HepG2 (cell line): ENCODE measurements around the gene CTNNBL1. TPM values are rescaled to one million over a fixed set of nuclear protein-coding genes. Genes with fewer than 3 reads are reported as not detected.

Experiments
- GLI4 ChIP-seq: sonication (generic); formaldehyde crosslinking; IDR thresholded peaks from 2 replicates; pipeline ENCODE4 v1.5.1; 2020; ENCODE audit warnings: missing genetic modification reagents, mild to moderate bottlenecking, moderate library complexity, borderline replicate concordance
- IKZF4 ChIP-seq: sonication (generic); formaldehyde crosslinking; IDR thresholded peaks from 2 replicates; pipeline ENCODE4 v1.5.1; 2020; ENCODE audit warnings: borderline replicate concordance, mild to moderate bottlenecking, low read depth, missing genetic modification reagents; ENCODE audit errors: not compliant biosample characterization
- IRX3 ChIP-seq: sonication (generic); formaldehyde crosslinking; IDR thresholded peaks from 2 replicates; pipeline ENCODE4 v1.8.1; 2023; ENCODE audit warnings: mild to moderate bottlenecking, low read depth, missing genetic modification reagents, borderline replicate concordance
- PTBP1 ChIP-seq: fragments of 200-400 bp; formaldehyde crosslinking; IDR thresholded peaks from 2 replicates; pipeline ENCODE4 v1.6.1; 2018; ENCODE audit warnings: low read length, low read depth; ENCODE audit not compliant: poor library complexity, severe bottlenecking
- REPIN1 ChIP-seq: sonication (generic); formaldehyde crosslinking; IDR thresholded peaks from 2 replicates; pipeline ENCODE4 v1.8.0; 2022; ENCODE audit warnings: missing genetic modification reagents, low read depth, mild to moderate bottlenecking, borderline replicate concordance
- SNAI1 ChIP-seq: sonication (generic); formaldehyde crosslinking; IDR thresholded peaks from 2 replicates; pipeline ENCODE4 v1.5.0; 2020; ENCODE audit warnings: mild to moderate bottlenecking, missing genetic modification reagents, borderline replicate concordance
- ZNF549 ChIP-seq: sonication (generic); formaldehyde crosslinking; IDR thresholded peaks from 2 replicates; pipeline ENCODE4 v1.5.0; 2020; ENCODE audit warnings: missing genetic modification reagents
- ZNF670 ChIP-seq: sonication (generic); formaldehyde crosslinking; IDR thresholded peaks from 2 replicates; pipeline ENCODE4 v1.8.0; 2022; ENCODE audit warnings: mild to moderate bottlenecking, missing genetic modification reagents, borderline replicate concordance
- ZNF768 ChIP-seq: sonication (generic); formaldehyde crosslinking; IDR thresholded peaks from 2 replicates; pipeline ENCODE4 v1.4.0; 2020; ENCODE audit warnings: missing genetic modification reagents
- polyA plus RNA-seq, 8 experiments: library from polyadenylated mRNA; depleted of rRNA in 3 of 8; stranded (reverse) in 7 of 8; unstranded in 1 of 8; fragments of >200 nt; fragmentation: Illumina TruSeq in 4 of 8; extraction: Trizol in 4 of 8; gene quantifications; 2 replicates each; pipeline versions ENCODE4 v1.2.1 to v1.2.3, GENCODE V29; 2011 to 2016; ENCODE audit warnings: low read depth in 4 of 8, missing spikeins in 1 of 8, mixed read lengths in 1 of 8; ENCODE audit not compliant: insufficient read depth in 1 of 8
- total RNA-seq, 5 experiments: library from RNA; depleted of rRNA; stranded (reverse); fragments of >200 nt; fragmentation: Illumina TruSeq; extraction: Trizol; gene quantifications; 2 replicates each; pipeline ENCODE4 v1.2.3, GENCODE V29; 2016; ENCODE audit warnings: low read depth in 1 of 5
- TF ChIP-seq, protein P1 (sequence below): sonication (generic); formaldehyde crosslinking; IDR thresholded peaks from 2 replicates; pipeline ENCODE4 v1.4.0; 2020; ENCODE audit warnings: missing genetic modification reagents, borderline replicate concordance
- TF ChIP-seq, protein P2 (sequence below): sonication (generic); formaldehyde crosslinking; IDR thresholded peaks from 2 replicates; pipeline ENCODE4 v1.5.1; 2020; ENCODE audit warnings: mild to moderate bottlenecking, missing genetic modification reagents
- TF ChIP-seq, protein P3 (sequence below): sonication (generic); formaldehyde crosslinking; IDR thresholded peaks from 2 replicates; pipeline ENCODE4 v1.4.0; 2020; ENCODE audit warnings: missing genetic modification reagents, mild to moderate bottlenecking, borderline replicate concordance
- TF ChIP-seq, protein P4 (sequence below): sonication (generic); formaldehyde crosslinking; IDR thresholded peaks from 2 replicates; pipeline ENCODE4 v1.8.0; 2022; ENCODE audit warnings: mild to moderate bottlenecking, missing genetic modification reagents; ENCODE audit not compliant: insufficient replicate concordance
- TF ChIP-seq, protein P5 (sequence below): sonication (generic); formaldehyde crosslinking; IDR thresholded peaks from 2 replicates; pipeline ENCODE4 v1.5.0; 2020; ENCODE audit warnings: missing genetic modification reagents, mild to moderate bottlenecking, borderline replicate concordance

CTNNBL1 gene
- total and polyA plus RNA-seq, 2 of the 13 experiments (the other 11 are each of a cell fraction or from before 2014, with no cell fraction given), result 49.3 to 94.6 TPM

DNA sequence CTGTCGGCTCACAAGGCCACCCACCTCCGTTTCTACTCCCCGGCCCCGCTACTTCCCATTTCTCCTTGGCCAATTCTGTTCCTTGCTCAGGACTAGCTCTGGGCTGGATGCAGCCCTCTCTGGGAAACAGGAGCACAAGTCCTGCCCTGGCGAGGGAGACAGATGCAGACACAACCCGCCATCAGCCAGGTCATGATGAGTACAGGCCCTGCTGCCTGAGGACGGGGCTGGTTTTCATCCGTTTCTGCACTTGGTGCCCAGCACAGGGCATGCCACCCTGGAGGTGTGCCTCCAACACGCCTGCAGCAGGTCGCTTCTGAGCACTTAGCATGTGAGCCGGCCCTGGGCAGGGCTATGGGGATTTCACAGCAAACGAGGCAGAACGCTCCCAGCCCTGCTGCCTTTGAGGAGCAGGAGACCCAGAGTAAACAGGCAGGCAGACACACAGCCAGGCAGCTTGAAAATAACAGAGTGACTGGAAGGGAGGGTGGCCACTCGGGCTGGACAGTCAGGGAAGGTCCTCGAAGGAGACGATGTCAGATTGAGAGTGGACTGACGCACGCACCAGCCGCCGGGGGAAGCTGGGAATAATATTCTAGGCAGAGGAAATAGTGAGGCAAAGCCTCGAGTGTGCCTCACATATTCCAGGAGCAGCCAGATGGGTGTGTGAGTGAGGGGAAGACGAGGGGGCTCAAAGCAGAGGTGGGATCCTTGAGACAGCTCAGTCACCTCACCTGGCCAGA lies 187.9 kb downstream of the CTNNBL1 start (continued):
- TF ChIP-seq, protein P1, sequence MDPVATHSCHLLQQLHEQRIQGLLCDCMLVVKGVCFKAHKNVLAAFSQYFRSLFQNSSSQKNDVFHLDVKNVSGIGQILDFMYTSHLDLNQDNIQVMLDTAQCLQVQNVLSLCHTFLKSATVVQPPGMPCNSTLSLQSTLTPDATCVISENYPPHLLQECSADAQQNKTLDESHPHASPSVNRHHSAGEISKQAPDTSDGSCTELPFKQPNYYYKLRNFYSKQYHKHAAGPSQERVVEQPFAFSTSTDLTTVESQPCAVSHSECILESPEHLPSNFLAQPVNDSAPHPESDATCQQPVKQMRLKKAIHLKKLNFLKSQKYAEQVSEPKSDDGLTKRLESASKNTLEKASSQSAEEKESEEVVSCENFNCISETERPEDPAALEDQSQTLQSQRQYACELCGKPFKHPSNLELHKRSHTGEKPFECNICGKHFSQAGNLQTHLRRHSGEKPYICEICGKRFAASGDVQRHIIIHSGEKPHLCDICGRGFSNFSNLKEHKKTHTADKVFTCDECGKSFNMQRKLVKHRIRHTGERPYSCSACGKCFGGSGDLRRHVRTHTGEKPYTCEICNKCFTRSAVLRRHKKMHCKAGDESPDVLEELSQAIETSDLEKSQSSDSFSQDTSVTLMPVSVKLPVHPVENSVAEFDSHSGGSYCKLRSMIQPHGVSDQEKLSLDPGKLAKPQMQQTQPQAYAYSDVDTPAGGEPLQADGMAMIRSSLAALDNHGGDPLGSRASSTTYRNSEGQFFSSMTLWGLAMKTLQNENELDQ, result peak; percentile 30; the same call in 1 of the 2 replicates
- TF ChIP-seq IKZF4 (no peak), ZNF549 (CRISPR knock-in tag) (no peak), REPIN1 (CRISPR knock-in tag) (no peak), GLI4 (0 out of 2 replicates have a peak, but pooled peaks have one; percentile 5), SNAI1 (CRISPR knock-in tag) (no peak), ZNF768 (CRISPR knock-in tag) (peak; percentile 61; the same call in 1 of the 2 replicates), IRX3 (CRISPR knock-in tag) (no peak), ZNF670 (CRISPR knock-in tag) (no peak), PTBP1 (no peak)
- TF ChIP-seq, protein P2, sequence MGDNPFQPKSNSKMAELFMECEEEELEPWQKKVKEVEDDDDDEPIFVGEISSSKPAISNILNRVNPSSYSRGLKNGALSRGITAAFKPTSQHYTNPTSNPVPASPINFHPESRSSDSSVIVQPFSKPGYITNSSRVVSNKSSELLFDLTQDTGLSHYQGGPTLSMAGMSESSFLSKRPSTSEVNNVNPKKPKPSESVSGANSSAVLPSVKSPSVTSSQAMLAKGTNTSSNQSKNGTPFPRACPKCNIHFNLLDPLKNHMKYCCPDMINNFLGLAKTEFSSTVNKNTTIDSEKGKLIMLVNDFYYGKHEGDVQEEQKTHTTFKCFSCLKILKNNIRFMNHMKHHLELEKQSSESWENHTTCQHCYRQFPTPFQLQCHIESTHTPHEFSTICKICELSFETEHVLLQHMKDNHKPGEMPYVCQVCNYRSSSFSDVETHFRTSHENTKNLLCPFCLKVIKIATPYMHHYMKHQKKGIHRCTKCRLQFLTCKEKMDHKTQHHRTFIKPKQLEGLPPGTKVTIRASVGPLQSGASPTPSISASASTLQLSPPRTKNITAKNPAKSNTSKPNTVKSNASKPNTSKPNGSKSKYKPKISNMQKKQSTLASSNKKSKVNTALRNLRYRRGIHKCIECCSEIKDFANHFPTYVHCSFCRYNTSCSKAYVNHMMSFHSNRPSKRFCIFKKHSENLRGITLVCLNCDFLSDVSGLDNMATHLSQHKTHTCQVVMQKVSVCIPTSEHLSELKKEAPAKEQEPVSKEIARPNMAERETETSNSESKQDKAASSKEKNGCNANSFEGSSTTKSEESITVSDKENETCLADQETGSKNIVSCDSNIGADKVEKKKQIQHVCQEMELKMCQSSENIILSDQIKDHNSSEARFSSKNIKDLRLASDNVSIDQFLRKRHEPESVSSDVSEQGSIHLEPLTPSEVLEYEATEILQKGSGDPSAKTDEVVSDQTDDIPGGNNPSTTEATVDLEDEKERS (CRISPR knock-in tag), result no peak
- TF ChIP-seq, protein P3, sequence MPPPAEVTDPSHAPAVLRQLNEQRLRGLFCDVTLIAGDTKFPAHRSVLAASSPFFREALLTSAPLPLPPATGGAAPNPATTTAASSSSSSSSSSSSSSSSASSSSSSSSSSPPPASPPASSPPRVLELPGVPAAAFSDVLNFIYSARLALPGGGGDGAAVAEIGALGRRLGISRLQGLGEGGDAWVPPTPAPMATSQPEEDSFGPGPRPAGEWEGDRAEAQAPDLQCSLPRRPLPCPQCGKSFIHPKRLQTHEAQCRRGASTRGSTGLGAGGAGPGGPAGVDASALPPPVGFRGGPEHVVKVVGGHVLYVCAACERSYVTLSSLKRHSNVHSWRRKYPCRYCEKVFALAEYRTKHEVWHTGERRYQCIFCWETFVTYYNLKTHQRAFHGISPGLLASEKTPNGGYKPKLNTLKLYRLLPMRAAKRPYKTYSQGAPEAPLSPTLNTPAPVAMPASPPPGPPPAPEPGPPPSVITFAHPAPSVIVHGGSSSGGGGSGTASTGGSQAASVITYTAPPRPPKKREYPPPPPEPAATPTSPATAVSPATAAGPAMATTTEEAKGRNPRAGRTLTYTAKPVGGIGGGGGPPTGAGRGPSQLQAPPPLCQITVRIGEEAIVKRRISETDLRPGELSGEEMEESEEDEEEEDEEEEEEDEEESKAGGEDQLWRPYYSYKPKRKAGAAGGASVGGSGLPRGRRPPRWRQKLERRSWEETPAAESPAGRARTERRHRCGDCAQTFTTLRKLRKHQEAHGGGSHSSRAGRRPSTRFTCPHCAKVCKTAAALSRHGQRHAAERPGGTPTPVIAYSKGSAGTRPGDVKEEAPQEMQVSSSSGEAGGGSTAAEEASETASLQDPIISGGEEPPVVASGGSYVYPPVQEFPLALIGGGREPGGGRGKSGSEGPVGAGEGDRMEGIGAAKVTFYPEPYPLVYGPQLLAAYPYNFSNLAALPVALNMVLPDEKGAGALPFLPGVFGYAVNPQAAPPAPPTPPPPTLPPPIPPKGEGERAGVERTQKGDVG, result no peak
- TF ChIP-seq, protein P4, sequence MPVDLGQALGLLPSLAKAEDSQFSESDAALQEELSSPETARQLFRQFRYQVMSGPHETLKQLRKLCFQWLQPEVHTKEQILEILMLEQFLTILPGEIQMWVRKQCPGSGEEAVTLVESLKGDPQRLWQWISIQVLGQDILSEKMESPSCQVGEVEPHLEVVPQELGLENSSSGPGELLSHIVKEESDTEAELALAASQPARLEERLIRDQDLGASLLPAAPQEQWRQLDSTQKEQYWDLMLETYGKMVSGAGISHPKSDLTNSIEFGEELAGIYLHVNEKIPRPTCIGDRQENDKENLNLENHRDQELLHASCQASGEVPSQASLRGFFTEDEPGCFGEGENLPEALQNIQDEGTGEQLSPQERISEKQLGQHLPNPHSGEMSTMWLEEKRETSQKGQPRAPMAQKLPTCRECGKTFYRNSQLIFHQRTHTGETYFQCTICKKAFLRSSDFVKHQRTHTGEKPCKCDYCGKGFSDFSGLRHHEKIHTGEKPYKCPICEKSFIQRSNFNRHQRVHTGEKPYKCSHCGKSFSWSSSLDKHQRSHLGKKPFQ, result no peak
- TF ChIP-seq, protein P5, sequence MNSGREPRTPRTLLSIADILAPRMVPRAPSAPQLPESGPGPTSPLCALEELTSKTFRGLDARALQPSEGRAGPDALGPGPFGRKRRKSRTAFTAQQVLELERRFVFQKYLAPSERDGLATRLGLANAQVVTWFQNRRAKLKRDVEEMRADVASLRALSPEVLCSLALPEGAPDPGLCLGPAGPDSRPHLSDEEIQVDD (CRISPR knock-in tag), result no peak
